ENCODE measurements around the gene ZBTB16.

- TF ChIP-seq, protein P1, sequence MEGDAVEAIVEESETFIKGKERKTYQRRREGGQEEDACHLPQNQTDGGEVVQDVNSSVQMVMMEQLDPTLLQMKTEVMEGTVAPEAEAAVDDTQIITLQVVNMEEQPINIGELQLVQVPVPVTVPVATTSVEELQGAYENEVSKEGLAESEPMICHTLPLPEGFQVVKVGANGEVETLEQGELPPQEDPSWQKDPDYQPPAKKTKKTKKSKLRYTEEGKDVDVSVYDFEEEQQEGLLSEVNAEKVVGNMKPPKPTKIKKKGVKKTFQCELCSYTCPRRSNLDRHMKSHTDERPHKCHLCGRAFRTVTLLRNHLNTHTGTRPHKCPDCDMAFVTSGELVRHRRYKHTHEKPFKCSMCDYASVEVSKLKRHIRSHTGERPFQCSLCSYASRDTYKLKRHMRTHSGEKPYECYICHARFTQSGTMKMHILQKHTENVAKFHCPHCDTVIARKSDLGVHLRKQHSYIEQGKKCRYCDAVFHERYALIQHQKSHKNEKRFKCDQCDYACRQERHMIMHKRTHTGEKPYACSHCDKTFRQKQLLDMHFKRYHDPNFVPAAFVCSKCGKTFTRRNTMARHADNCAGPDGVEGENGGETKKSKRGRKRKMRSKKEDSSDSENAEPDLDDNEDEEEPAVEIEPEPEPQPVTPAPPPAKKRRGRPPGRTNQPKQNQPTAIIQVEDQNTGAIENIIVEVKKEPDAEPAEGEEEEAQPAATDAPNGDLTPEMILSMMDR (IDR thresholded peaks at IDR 0.05 in 8 of 11, conservative IDR thresholded peaks at IDR 0.05 in 3 of 11), result no peak
- TF ChIP-seq POLR2A (IDR thresholded peaks at IDR 0.05), result no peak
Measured at GRCh38 chr11:114031246-114031966, 28.1 kb upstream of the ZBTB16 start.

Measured in spleen (tissue), 7 donors.